A673 (cell line): ENCODE measurements around the gene DDI1. TPM values are rescaled to one million over a fixed set of nuclear protein-coding genes. Genes with fewer than 3 reads are reported as not detected.

ENCODE experiments used
- BruUV-seq: library from RNA; stranded (reverse); fragments of 400-500 nt; replicated peaks from 2 replicates; lab custom pipeline; 2021; lab: Mats Ljungman, UMichigan
- CTCF ChIA-PET: fragments of 300-600 bp; sonication (Branson Sonifier 250); formaldehyde crosslinking; loops from one replicate; lab custom pipeline; 2022; ENCODE audit warnings: antibody characterized with exemption; lab: Charles Lee
- POLR2A ChIA-PET: fragments of 300-600 bp; sonication (Branson Sonifier 250); formaldehyde crosslinking; loops from one replicate; lab custom pipeline; 2022; ENCODE audit warnings: antibody characterized with exemption; ENCODE audit not compliant: low non-redundant PET; lab: Charles Lee
- DNase-seq: peaks from one replicate; pipeline ENCODE4 v3.0.0-alpha.2; 2015; ENCODE audit warnings: low spot score
- H3K27ac ChIP-seq: fragments of 200-600 bp; sonication (generic); 2 replicates; pipeline ENCODE4 v1.5.1; 2016; ENCODE audit warnings: mixed run types, low read depth, mild to moderate bottlenecking, mixed read lengths, antibody characterized with exemption, low read length; ENCODE audit not compliant: poor library complexity, severe bottlenecking
- H3K27me3 ChIP-seq: fragments of 200-600 bp; sonication (generic); replicated peaks from 2 replicates; pipeline ENCODE4 v1.6.1; 2017; ENCODE audit warnings: mixed run types, low read depth, mild to moderate bottlenecking, mixed read lengths, antibody characterized with exemption, low read length; ENCODE audit not compliant: insufficient read depth, poor library complexity
- H3K36me3 ChIP-seq: fragments of 200-600 bp; sonication (generic); 2 replicates; pipeline ENCODE4 v1.6.1; 2016; ENCODE audit warnings: mixed run types, mild to moderate bottlenecking, mixed read lengths, antibody characterized with exemption, low read length; ENCODE audit not compliant: insufficient read depth, poor library complexity, severe bottlenecking
- H3K4me1 ChIP-seq: fragments of 200-600 bp; sonication (generic); 2 replicates; pipeline ENCODE4 v1.6.1; 2017; ENCODE audit warnings: mixed run types, mild to moderate bottlenecking, mixed read lengths, antibody characterized with exemption, low read length; ENCODE audit not compliant: insufficient read depth, poor library complexity, severe bottlenecking
- H3K4me3 ChIP-seq: fragments of 200-600 bp; sonication (generic); 2 replicates; pipeline ENCODE4 v1.5.1; 2016; ENCODE audit warnings: low read depth, mixed run types, mild to moderate bottlenecking, mixed read lengths, low read length; ENCODE audit not compliant: poor library complexity, severe bottlenecking
- H3K9me3 ChIP-seq: fragments of 200-600 bp; sonication (generic); 2 replicates; pipeline ENCODE4 v1.6.1; 2016; ENCODE audit warnings: mixed run types, low read depth, mild to moderate bottlenecking, mixed read lengths, antibody characterized with exemption, low read length; ENCODE audit not compliant: poor library complexity, severe bottlenecking
- EZH2 ChIP-seq: fragments of 200-600 bp; sonication (generic); IDR thresholded peaks from 2 replicates; pipeline ENCODE4 v1.6.1; 2017; ENCODE audit warnings: borderline replicate concordance, low read depth, mild to moderate bottlenecking, mixed read lengths, antibody characterized with exemption, low read length; ENCODE audit not compliant: poor library complexity, severe bottlenecking
- intact Hi-C: fragments of 100-400 bp; cut with micrococcal nuclease; formaldehyde crosslinking; loops from one replicate; pipeline ENCODE4 v1.10.0; 2022; ENCODE audit not compliant: unreplicated experiment
- total RNA-seq: library from RNA; stranded (reverse); gene quantifications from 2 replicates; pipeline ENCODE4 v1.2.3, GENCODE V29; 2021
- TF ChIP-seq, protein P1 (sequence below): fragments of 300-800, 200-600 bp; sonication (generic); conservative IDR thresholded peaks from 2 replicates; pipeline ENCODE4 v1.5.1; 2017; ENCODE audit warnings: low read depth, mild to moderate bottlenecking, antibody characterized with exemption, low read length, moderate library complexity, mixed read lengths

The DDI1 gene
- total RNA-seq, 1 experiment from 2014 or later, result not detected

- no peaks in the 10 kb centered on the region for H3K4me1 ChIP-seq
- POLR2A ChIA-PET, result no interaction called here
- H3K9me3 ChIP-seq, result no peaks in the 10 kb centered on the region
- CTCF ChIA-PET, result no interaction called here
- no peak overlapping the region for H3K27ac ChIP-seq
- TF ChIP-seq EZH2, result no peak
- TF ChIP-seq, protein P1, sequence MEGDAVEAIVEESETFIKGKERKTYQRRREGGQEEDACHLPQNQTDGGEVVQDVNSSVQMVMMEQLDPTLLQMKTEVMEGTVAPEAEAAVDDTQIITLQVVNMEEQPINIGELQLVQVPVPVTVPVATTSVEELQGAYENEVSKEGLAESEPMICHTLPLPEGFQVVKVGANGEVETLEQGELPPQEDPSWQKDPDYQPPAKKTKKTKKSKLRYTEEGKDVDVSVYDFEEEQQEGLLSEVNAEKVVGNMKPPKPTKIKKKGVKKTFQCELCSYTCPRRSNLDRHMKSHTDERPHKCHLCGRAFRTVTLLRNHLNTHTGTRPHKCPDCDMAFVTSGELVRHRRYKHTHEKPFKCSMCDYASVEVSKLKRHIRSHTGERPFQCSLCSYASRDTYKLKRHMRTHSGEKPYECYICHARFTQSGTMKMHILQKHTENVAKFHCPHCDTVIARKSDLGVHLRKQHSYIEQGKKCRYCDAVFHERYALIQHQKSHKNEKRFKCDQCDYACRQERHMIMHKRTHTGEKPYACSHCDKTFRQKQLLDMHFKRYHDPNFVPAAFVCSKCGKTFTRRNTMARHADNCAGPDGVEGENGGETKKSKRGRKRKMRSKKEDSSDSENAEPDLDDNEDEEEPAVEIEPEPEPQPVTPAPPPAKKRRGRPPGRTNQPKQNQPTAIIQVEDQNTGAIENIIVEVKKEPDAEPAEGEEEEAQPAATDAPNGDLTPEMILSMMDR, result no peak
- no peaks in the 10 kb centered on the region for H3K36me3 ChIP-seq
- no peak for DNase-seq
- no peak overlapping the region for H3K4me3 ChIP-seq
- H3K27me3 ChIP-seq, result no peaks in the 10 kb centered on the region
- BruUV-seq, result no TSS peak
- intact Hi-C loops, result no loop called here
These were observed 40.5 kb upstream of the DDI1 start for GRCh38 chr11:103995896-103996295.

DNA sequence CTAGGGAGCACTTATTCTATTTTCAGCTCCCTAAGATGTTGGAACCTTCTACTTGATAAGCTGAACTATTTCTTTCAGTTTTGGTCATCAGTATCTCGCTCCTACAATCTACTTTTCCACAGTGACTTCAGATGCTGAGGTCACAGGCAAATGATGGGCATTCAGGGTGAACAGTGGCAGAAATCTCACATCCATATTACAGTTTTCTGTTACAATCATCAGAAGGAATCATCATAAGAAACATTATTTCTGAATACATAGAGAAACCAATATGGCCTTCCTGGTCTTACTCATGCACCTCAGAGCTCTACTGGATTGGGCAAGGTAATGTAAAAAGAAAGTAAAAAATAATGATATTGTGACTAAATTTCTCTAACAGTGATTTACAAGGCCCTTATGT is 39.4 kb upstream of the DDI1 start:
- ChIA-PET CTCF (no interaction called here), POLR2A (no interaction called here)
- intact Hi-C loops, result no loop called here
- H3K36me3 ChIP-seq, result no peaks in the 10 kb centered on the region
- no peak overlapping the region for H3K27ac ChIP-seq
- no peak for DNase-seq
- H3K9me3 ChIP-seq, result no peaks in the 10 kb centered on the region
- H3K4me3 ChIP-seq, result no peak overlapping the region
- no TSS peak for BruUV-seq
- no peaks in the 10 kb centered on the region for H3K27me3 ChIP-seq
- no peaks in the 10 kb centered on the region for H3K4me1 ChIP-seq
- TF ChIP-seq, protein P1, result no peak
- TF ChIP-seq EZH2, result no peak

GRCh38 chr11:103998826-103999508 is 37.5 kb upstream of the DDI1 start:
- H3K4me1 ChIP-seq, result no peaks in the 10 kb centered on the region
- no peaks in the 10 kb centered on the region for H3K36me3 ChIP-seq
- intact Hi-C loops, result no loop called here
- H3K4me3 ChIP-seq, result no peak overlapping the region
- no peaks in the 10 kb centered on the region for H3K9me3 ChIP-seq
- no peak for TF ChIP-seq EZH2
- TF ChIP-seq, protein P1, result no peak
- ChIA-PET CTCF (no interaction called here), POLR2A (no interaction called here)
- H3K27me3 ChIP-seq, result no peaks in the 10 kb centered on the region
- H3K27ac ChIP-seq, result no peak overlapping the region
- no TSS peak for BruUV-seq
- no peak for DNase-seq
